ENCODE results near the gene SHROOM3.

DNA sequence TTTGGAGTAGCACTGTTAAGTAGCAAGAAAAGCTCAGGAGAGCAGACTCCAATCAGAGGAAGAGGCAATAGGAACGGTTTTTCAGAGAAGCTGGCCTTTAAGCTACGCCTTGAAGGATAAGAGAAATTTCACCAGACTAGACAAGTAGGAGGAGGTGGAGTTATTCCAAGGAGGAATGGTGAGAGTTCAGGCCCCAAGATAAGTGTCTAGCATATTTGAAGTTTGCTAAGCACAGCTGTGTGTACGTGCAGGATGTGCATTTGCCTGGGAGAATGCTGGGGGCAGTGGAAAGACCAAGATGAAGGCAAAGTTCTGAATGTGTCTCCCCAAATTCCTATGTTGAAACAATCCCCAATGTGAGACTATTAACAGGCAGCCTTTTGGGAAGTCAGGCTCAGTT, 371.3 kb downstream of the SHROOM3 start:
- no peak for TF ChIP-seq GATA2 (IDR thresholded peaks at IDR 0.05; ENCODE audit: low read depth, low read length)
- TF ChIP-seq GATA3 (IDR thresholded peaks at IDR 0.05; ENCODE audit: low read depth, low read length) = no peak

Measured in SH-SY5Y (cell line).